GM06990 (cell line): ENCODE data around the gene HIVEP3.

Experiments used
- DNase-seq: peaks from one replicate; pipeline ENCODE4 v3.0.0-alpha.2; 2011; ENCODE audit not compliant: insufficient read length; ENCODE audit errors: extremely low read depth
- H3K27me3 ChIP-seq: replicated peaks from 2 replicates; pipeline ENCODE4 v1.6.0; 2011; ENCODE audit warnings: low read length; ENCODE audit not compliant: control insufficient read depth, insufficient read depth
- H3K36me3 ChIP-seq: 2 replicates; pipeline ENCODE4 v1.5.1; 2011; ENCODE audit warnings: low read length; ENCODE audit not compliant: control insufficient read depth, insufficient read depth
- H3K4me3 ChIP-seq: replicated peaks from 2 replicates; pipeline ENCODE4 v1.5.1; 2011; ENCODE audit warnings: low read depth, mild to moderate bottlenecking, control low read depth, low read length
- TF ChIP-seq, protein P1 (sequence below): IDR thresholded peaks from 2 replicates; pipeline ENCODE4 v1.5.1; 2011; ENCODE audit warnings: low read length, control low read depth, mild to moderate bottlenecking, inconsistent platforms; ENCODE audit not compliant: insufficient read depth, poor library complexity, severe bottlenecking

The HIVEP3 gene

DNA sequence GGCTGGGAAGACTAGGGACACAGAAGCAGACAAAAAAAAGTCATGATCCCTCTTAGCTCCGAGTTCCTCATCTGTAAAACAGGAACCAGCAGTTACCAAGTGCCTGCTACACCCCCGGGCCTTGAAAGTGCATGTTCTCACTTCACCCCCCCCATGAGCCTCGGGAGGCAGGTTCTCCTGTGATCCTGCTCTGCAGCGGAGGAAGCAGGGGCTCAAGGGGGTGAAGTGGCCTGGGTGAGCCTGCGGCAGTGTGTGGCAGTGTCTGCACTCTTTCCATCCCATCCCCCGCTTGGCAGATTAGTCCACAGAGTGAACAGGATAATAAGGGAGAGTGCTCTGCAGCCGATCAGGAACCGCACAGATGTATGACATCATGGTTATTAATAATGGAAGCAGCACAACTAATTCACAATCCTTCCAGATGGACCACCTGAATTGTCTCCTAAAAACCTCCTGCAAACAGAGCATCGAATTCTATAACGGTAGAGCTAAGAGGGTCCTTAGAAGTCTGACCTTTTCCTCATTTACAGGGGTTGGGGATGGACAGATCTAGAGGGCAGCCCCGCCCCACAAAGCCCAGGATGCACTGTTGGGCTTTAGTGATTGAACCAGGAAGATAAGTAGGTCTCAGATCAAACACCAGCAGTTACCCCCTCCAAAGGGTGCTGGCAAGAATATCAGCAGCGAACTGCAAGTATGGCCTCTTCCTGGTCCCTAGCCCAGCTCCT is 260.1 kb downstream of the HIVEP3 start:
- TF ChIP-seq, protein P1, sequence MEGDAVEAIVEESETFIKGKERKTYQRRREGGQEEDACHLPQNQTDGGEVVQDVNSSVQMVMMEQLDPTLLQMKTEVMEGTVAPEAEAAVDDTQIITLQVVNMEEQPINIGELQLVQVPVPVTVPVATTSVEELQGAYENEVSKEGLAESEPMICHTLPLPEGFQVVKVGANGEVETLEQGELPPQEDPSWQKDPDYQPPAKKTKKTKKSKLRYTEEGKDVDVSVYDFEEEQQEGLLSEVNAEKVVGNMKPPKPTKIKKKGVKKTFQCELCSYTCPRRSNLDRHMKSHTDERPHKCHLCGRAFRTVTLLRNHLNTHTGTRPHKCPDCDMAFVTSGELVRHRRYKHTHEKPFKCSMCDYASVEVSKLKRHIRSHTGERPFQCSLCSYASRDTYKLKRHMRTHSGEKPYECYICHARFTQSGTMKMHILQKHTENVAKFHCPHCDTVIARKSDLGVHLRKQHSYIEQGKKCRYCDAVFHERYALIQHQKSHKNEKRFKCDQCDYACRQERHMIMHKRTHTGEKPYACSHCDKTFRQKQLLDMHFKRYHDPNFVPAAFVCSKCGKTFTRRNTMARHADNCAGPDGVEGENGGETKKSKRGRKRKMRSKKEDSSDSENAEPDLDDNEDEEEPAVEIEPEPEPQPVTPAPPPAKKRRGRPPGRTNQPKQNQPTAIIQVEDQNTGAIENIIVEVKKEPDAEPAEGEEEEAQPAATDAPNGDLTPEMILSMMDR = no peak
- H3K27me3 ChIP-seq = no peaks in the 10 kb centered on the region
- no peaks in the 10 kb centered on the region; the same call in 1 of the 2 replicates for H3K36me3 ChIP-seq
- H3K4me3 ChIP-seq = no peak overlapping the region
- DNase-seq = no peak

GRCh38 chr1:41657679-41658295 is 260.9 kb downstream of the HIVEP3 start:
- Histone ChIP-seq H3K27me3 (no peaks in the 10 kb centered on the region), H3K36me3 (no peaks in the 10 kb centered on the region; the same call in 1 of the 2 replicates), H3K4me3 (no peak overlapping the region)
- TF ChIP-seq, protein P1 = no peak
- no peak for DNase-seq

- Histone ChIP-seq H3K36me3 (no peaks in the 10 kb centered on the region; the same call in 1 of the 2 replicates), H3K27me3 (no peaks in the 10 kb centered on the region), H3K4me3 (no peak overlapping the region)
- DNase-seq = no peak
- TF ChIP-seq, protein P1 = no peak
Measured at GRCh38 chr1:41656825-41657500, 261.8 kb downstream of the HIVEP3 start.

GRCh38 chr1:41656068-41656467 is 262.7 kb downstream of the HIVEP3 start:
- Histone ChIP-seq H3K4me3 (no peak overlapping the region), H3K36me3 (no peaks in the 10 kb centered on the region; the same call in 1 of the 2 replicates), H3K27me3 (no peaks in the 10 kb centered on the region)
- TF ChIP-seq, protein P1 = no peak
- no peak for DNase-seq

DNA sequence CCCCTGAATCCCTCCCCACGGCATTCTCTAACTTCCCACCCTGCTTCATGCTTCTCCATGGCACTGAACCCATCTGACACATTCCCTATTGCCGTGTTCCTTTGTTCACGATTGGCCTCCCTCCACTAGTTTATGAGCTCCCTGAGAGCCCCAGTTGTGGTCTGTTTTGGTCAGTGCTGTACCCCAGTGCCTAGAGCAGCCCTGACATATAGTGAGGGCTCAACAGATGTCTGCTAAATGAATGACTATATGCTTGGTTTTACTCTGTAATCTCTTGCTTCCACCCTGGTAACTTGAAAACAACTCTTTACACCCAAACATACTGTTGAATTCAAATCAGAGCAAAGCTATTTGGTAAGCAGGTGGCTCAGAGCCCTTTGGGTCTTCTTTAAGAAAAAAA is 263.1 kb downstream of the HIVEP3 start:
- H3K27me3 ChIP-seq = no peaks in the 10 kb centered on the region
- TF ChIP-seq, protein P1 = no peak
- DNase-seq = no peak
- H3K36me3 ChIP-seq = no peaks in the 10 kb centered on the region; the same call in 1 of the 2 replicates
- no peak overlapping the region for H3K4me3 ChIP-seq
